ENCODE data around the gene DGUOK.
A peak's percentile ranks its signal among the peaks of the same experiment; 100 is the strongest.

Gene DGUOK

DNA sequence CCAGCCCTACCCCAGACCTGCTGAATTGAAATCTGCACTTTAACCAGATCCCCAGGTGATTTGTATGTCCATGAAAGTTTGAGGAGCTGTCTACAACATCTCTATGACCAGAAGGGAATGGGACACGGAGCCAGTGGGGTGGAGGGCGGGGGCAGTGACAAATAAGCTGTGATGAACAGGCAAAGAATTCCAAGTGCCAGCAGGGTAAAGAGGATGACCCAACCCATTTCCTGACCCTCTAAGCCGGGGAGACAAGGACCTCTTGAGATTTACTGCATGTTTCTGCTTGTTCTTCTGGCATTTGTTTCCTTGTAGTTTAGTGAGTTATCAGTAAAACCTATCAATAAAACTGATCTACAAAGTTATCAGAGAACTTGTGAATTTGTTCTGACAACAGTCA lies 66.7 kb downstream of the DGUOK start:
- Histone ChIP-seq H3K36me3 (no peaks in the 10 kb centered on the region), H3K4me3 (no peak overlapping the region), H3K27ac (no peak overlapping the region), H3K4me1 (peaks cover 0 to 2% (median under 1%) of the 10 kb centered on the region in 4 donors), H3K27me3 (no peaks in the 10 kb centered on the region), H3K9me3 (no peaks in the 10 kb centered on the region)
- TF ChIP-seq CTCF (IDR thresholded peaks at IDR 0.05), result no peak
- intact Hi-C loops (cut with DNase I; ENCODE audit: low total_unique reads), result no loop called here
- peak in 1 of 2 donors; percentile 16 for DNase-seq

GRCh38 chr2:73993778-73994177 lies 67.1 kb downstream of the DGUOK start:
- Histone ChIP-seq H3K9me3 (no peaks in the 10 kb centered on the region), H3K4me1 (no peaks in the 10 kb centered on the region), H3K27ac (no peak overlapping the region), H3K4me3 (no peak overlapping the region), H3K36me3 (no peaks in the 10 kb centered on the region), H3K27me3 (no peaks in the 10 kb centered on the region)
- intact Hi-C loops (cut with DNase I; ENCODE audit: low total_unique reads), result no loop called here
- TF ChIP-seq CTCF (IDR thresholded peaks at IDR 0.05), result no peak
- DNase-seq, result peak in 1 of 2 donors; percentile 16

DNA sequence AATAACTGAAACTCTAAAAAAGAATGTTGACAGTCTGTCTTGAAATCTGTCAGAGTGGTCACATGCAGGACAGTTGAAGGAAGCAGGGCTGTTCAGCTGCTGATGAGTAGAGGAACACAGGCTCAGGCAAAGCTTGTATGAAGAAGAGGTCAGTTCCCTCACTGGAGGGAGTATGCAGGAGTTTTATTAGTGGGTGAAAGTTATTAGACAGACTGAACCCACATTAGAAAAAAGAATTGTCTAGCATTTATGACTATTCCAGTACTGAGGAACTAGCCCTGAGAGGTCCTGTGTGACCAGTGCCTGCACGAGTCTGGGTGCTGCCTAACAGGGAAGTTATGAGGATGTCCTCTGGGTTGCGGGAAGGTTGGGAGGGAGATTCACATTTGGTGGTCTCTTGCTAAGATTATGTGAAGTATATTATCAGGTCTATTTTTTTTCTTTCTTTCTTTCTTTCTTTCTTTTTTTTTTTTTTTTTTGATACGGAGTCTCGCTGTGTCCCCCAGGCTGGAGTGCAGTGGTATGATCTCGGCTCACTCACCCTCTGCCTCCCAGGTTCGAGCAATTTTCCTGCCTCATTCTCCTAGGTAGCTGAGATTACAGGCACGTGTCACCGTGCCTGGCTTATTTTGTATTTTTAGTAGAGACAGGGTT lies 67.6 kb downstream of the DGUOK start:
- Histone ChIP-seq H3K27ac (no peak overlapping the region), H3K27me3 (no peaks in the 10 kb centered on the region), H3K4me3 (no peak overlapping the region), H3K9me3 (no peaks in the 10 kb centered on the region), H3K36me3 (no peaks in the 10 kb centered on the region), H3K4me1 (no peaks in the 10 kb centered on the region)
- TF ChIP-seq CTCF (IDR thresholded peaks at IDR 0.05), result no peak
- intact Hi-C loops (cut with DNase I; ENCODE audit: low total_unique reads), result no loop called here
- peak in 1 of 2 donors; percentile 37 for DNase-seq

DNA sequence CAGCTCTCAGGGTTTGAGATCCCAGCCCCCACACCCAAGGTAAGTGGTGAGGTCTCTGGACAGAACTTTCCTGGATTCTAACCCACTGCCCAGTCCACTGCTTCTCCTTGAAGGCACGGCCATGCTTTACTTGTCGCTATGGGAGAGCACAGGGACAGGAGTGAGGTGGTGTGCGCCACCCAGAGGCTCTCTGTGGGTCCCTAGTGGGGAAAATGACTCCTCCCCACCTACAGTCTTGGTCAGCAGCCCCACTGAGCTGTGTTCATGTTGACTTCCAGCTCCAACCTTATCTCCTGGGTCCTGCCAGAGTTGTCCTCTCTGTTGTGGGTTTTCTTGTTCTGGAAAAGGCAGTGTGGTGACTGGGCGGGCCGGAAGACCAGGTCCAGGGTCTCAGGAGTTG lies 69.1 kb downstream of the DGUOK start:
- no peaks in the 10 kb centered on the region for H3K9me3 ChIP-seq
- H3K4me3 ChIP-seq, result no peak overlapping the region
- DNase-seq, result no peak
- no peaks in the 10 kb centered on the region for H3K36me3 ChIP-seq
- no peaks in the 10 kb centered on the region for H3K27me3 ChIP-seq
- no peak for TF ChIP-seq CTCF (IDR thresholded peaks at IDR 0.05)
- no peak overlapping the region for H3K27ac ChIP-seq
- intact Hi-C loops (cut with DNase I; ENCODE audit: low total_unique reads), result no loop called here
- H3K4me1 ChIP-seq, result peaks cover 0 to 12% (median 4%) of the 10 kb centered on the region in 4 donors

DNA sequence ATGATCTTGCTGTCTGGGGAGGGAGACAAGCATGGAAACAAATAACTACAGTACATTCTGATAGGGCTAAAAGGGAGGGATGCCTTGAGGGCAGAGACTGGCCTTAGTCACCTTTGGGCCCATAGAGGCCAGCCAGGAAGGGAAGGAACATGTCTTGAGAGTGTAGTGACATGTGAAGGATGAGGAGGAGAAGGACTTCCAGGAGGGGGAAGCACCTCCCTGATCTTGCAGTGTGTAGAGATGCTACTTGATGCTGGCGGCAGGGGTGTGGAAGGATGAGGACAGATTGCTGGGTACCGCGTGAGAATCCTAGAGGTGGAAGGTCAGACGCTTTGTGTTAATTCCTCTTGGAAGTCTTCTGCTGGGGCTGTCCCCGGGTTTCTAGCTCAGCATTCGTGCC lies 71.1 kb downstream of the DGUOK start:
- Histone ChIP-seq H3K36me3 (no peaks in the 10 kb centered on the region), H3K4me1 (peaks cover 0 to 18% (median 7%) of the 10 kb centered on the region in 4 donors), H3K27me3 (no peaks in the 10 kb centered on the region), H3K4me3 (no peak overlapping the region), H3K9me3 (no peaks in the 10 kb centered on the region), H3K27ac (no peak overlapping the region)
- TF ChIP-seq CTCF (IDR thresholded peaks at IDR 0.05), result no peak
- peak in 1 of 2 donors; percentile 32 for DNase-seq
- intact Hi-C loops (cut with DNase I; ENCODE audit: low total_unique reads), result no loop called here

All from tibial artery (tissue), 4 donors.